Measurements from ENCODE around the gene PPP1R1B.

GRCh38 chr17:39631403-39631802 lies 4.7 kb downstream of the PPP1R1B start:
- TF ChIP-seq CEBPB (IDR thresholded peaks at IDR 0.05; ENCODE audit: low read depth, low read length) (no peak), RAD21 (IDR thresholded peaks at IDR 0.05; ENCODE audit: low read length) (no peak), CTCF (conservative IDR thresholded peaks at IDR 0.05; ENCODE audit: low read depth, low read length) (no peak), MAFK (IDR thresholded peaks at IDR 0.05; ENCODE audit: low read depth, low read length) (no peak)
- TF ChIP-seq, protein P1, sequence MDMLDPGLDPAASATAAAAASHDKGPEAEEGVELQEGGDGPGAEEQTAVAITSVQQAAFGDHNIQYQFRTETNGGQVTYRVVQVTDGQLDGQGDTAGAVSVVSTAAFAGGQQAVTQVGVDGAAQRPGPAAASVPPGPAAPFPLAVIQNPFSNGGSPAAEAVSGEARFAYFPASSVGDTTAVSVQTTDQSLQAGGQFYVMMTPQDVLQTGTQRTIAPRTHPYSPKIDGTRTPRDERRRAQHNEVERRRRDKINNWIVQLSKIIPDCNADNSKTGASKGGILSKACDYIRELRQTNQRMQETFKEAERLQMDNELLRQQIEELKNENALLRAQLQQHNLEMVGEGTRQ (IDR thresholded peaks at IDR 0.05; ENCODE audit: low read depth, low read length) = no peak
